GM12878 (cell line): Measurements from ENCODE around the gene MFN2. TPM values are rescaled to one million over a fixed set of nuclear protein-coding genes. Genes with fewer than 3 reads are reported as not detected.

ENCODE experiments used
- ATAC-seq: fragments of 200-7000 bp; cut with Tn5 transposase; 3 replicates; pipeline ENCODE4 v1.9.1; 2020; ENCODE audit warnings: mild to moderate bottlenecking, moderate library complexity
- BruUV-seq: library from RNA; stranded (reverse); fragments of 400-500 nt; replicated peaks from 2 replicates; lab custom pipeline; 2021; lab: Mats Ljungman, UMichigan
- CTCF ChIA-PET: fragments of 300-600 bp; sonication (Branson Sonifier 250); formaldehyde crosslinking; extraction: SDS; loops from one replicate; lab custom pipeline; 2021; ENCODE audit warnings: inconsistent platforms; lab: Yijun Ruan, JAX
- POLR2A ChIA-PET: fragments of 350-600 bp; formaldehyde crosslinking; extraction: SDS; loops from one replicate; lab custom pipeline; 2021; ENCODE audit warnings: inconsistent platforms; lab: Charles Lee
- RAD21 ChIA-PET: fragments of 300-600 bp; sonication (Branson Sonifier 250); formaldehyde crosslinking; loops from one replicate; lab custom pipeline; 2023; ENCODE audit warnings: antibody characterized with exemption; ENCODE audit not compliant: unreplicated experiment; lab: Charles Lee
- SMC1A ChIA-PET: fragments of 300-600 bp; sonication (Branson Sonifier 250); formaldehyde crosslinking; loops from one replicate; lab custom pipeline; 2023; ENCODE audit not compliant: unreplicated experiment, uncharacterized antibody; lab: Charles Lee
- DNase-seq: peaks from one replicate; pipeline ENCODE4 v3.0.0-alpha.2; 2011; ENCODE audit warnings: low read depth, low spot score
- FAIRE-seq: peaks from 3 replicates; lab custom pipeline; 2011; peaks lifted over from hg19 to GRCh38; lab: Jason Lieb, UNC
- H2AFZ ChIP-seq: 2 replicates; pipeline ENCODE4 v1.6.0; 2011; ENCODE audit warnings: low read depth, low read length, control low read depth; ENCODE audit not compliant: control insufficient read depth
- H3K27ac ChIP-seq: 2 replicates; pipeline ENCODE4 v1.5.1; 2011; ENCODE audit warnings: control low read depth; ENCODE audit not compliant: control insufficient read depth, insufficient read depth
- H3K27me3 ChIP-seq, 2 experiments: replicated peaks in 1 of 2; 2 replicates each; pipeline versions ENCODE4 v1.6.0 to v1.6.1; 2011; ENCODE audit warnings: low read length in 1 of 2; ENCODE audit not compliant: control insufficient read depth in 2 of 2, insufficient read depth in 2 of 2
- H3K36me3 ChIP-seq, 2 experiments: 2 replicates each; pipeline ENCODE4 v1.5.1; 2011; ENCODE audit warnings: low read length in 1 of 2; ENCODE audit not compliant: control insufficient read depth in 2 of 2, insufficient read depth in 2 of 2
- H3K4me1 ChIP-seq: 2 replicates; pipeline ENCODE4 v1.6.1; 2011; ENCODE audit warnings: mild to moderate bottlenecking, low read length, moderate library complexity, mixed read lengths; ENCODE audit not compliant: control insufficient read depth, insufficient read depth
- H3K4me2 ChIP-seq: 2 replicates; pipeline ENCODE4 v1.6.0; 2011; ENCODE audit warnings: control low read depth; ENCODE audit not compliant: control insufficient read depth, insufficient read depth
- H3K4me3 ChIP-seq: fragments of 200-600 bp; sonication (generic); 2 replicates; pipeline ENCODE4 v1.5.1; 2016
- H3K79me2 ChIP-seq: 2 replicates; pipeline ENCODE4 v1.6.0; 2011; ENCODE audit warnings: low read length; ENCODE audit not compliant: control insufficient read depth, insufficient read depth
- H3K9ac ChIP-seq: 2 replicates; pipeline ENCODE4 v1.8.0; 2011; ENCODE audit warnings: low read length, control low read depth, mixed read lengths; ENCODE audit not compliant: control insufficient read depth, insufficient read depth
- H3K9me3 ChIP-seq: replicated peaks from 3 replicates; pipeline ENCODE4 v1.5.1; 2011; ENCODE audit warnings: mild to moderate bottlenecking, low read length; ENCODE audit not compliant: control insufficient read depth, insufficient read depth
- H4K20me1 ChIP-seq: 2 replicates; pipeline ENCODE4 v1.6.0; 2011; ENCODE audit not compliant: control insufficient read depth, insufficient read depth
- BCL11A ChIP-seq: IDR thresholded peaks from 2 replicates; pipeline ENCODE4 v1.6.1; 2011; ENCODE audit warnings: low read depth, low read length
- BRCA1 ChIP-seq: IDR thresholded peaks from 2 replicates; pipeline ENCODE4 v1.6.1; 2011; ENCODE audit warnings: low read depth, low read length, improper control_type of control experiment
- CREM ChIP-seq: IDR thresholded peaks from 2 replicates; pipeline ENCODE4 v1.6.1; 2014; ENCODE audit warnings: antibody characterized with exemption, low read depth
- DPF2 ChIP-seq: fragments of 450-650 bp; IDR thresholded peaks from 2 replicates; pipeline ENCODE4 v1.6.1; 2017; ENCODE audit warnings: mild to moderate bottlenecking
- KDM1A ChIP-seq: fragments of 200-600 bp; sonication (generic); IDR thresholded peaks from 2 replicates; pipeline ENCODE4 v1.6.1; 2016; ENCODE audit warnings: borderline replicate concordance
- LARP7 ChIP-seq: fragments of 450-650 bp; IDR thresholded peaks from 2 replicates; pipeline ENCODE4 v1.6.1; 2017; ENCODE audit warnings: mild to moderate bottlenecking
- MTA3 ChIP-seq: IDR thresholded peaks from 2 replicates; pipeline ENCODE4 v1.6.1; 2012; ENCODE audit warnings: low read length, inconsistent platforms, borderline replicate concordance
- RFX5 ChIP-seq: IDR thresholded peaks from 2 replicates; pipeline ENCODE4 v1.6.1; 2011; ENCODE audit warnings: low read depth, low read length, improper control_type of control experiment
- SIN3A ChIP-seq: IDR thresholded peaks from 2 replicates; pipeline ENCODE4 v1.6.1; 2012; ENCODE audit warnings: low read depth, low read length, improper control_type of control experiment
- SIX5 ChIP-seq: IDR thresholded peaks from 2 replicates; pipeline ENCODE4 v1.6.1; 2011; ENCODE audit warnings: mild to moderate bottlenecking, low read depth, low read length, moderate library complexity; ENCODE audit not compliant: severe bottlenecking
- STAT3 ChIP-seq: IDR thresholded peaks from 2 replicates; pipeline ENCODE4 v1.6.1; 2011; ENCODE audit warnings: low read depth, low read length, improper control_type of control experiment
- SUZ12 ChIP-seq: fragments of 200-600 bp; sonication (generic); IDR thresholded peaks from one replicate; pipeline ENCODE4 v1.6.1; 2018; ENCODE audit warnings: antibody characterized with exemption, mild to moderate bottlenecking; ENCODE audit not compliant: unreplicated experiment
- TCF3 ChIP-seq: IDR thresholded peaks from 2 replicates; pipeline ENCODE4 v1.6.1; 2012; ENCODE audit warnings: low read depth, mild to moderate bottlenecking, low read length, borderline replicate concordance; ENCODE audit not compliant: insufficient read depth
- WRNIP1 ChIP-seq: IDR thresholded peaks from 2 replicates; pipeline ENCODE4 v1.6.1; 2011; ENCODE audit warnings: low read depth, low read length, improper control_type of control experiment, borderline replicate concordance
- YY1 ChIP-seq: IDR thresholded peaks from 2 replicates; pipeline ENCODE4 v1.6.1; 2011; ENCODE audit warnings: low read depth, mild to moderate bottlenecking, low read length
- ZBED1 ChIP-seq: IDR thresholded peaks from 2 replicates; pipeline ENCODE4 v1.6.1; 2016; ENCODE audit warnings: borderline replicate concordance
- ZNF384 ChIP-seq: IDR thresholded peaks from 2 replicates; pipeline ENCODE4 v1.6.1; 2012; ENCODE audit warnings: low read depth, mild to moderate bottlenecking, low read length, improper control_type of control experiment, borderline replicate concordance
- WGBS: methylation state at CpG from one replicate; pipeline ENCODE4 v1.1.6; 2016; ENCODE audit warnings: low lambda C conversion rate; ENCODE audit not compliant: insufficient replicate concordance, insufficient coverage; ENCODE audit errors: missing lambda C conversion rate; 5-methylcytosine and 5-hydroxymethylcytosine counted together
- in situ Hi-C: fragments of 300-500 bp; cut with MboI; formaldehyde crosslinking; loops from 9 replicates; pipeline ENCODE4 v1.14.3; 2018; ENCODE audit warnings: mixed read lengths
- intact Hi-C: fragments of 100-400 bp; cut with micrococcal nuclease; formaldehyde crosslinking; loops from one replicate; pipeline ENCODE4 v1.14.2; 2022; ENCODE audit not compliant: unreplicated experiment
- polyA plus RNA-seq, 11 experiments: library from polyadenylated mRNA; depleted of rRNA in 4 of 11; unstranded in 6 of 11; stranded (reverse) in 5 of 11; fragments of >200 nt; fragmentation: Nextera tagmentation in 4 of 11; fragmentation: Illumina TruSeq in 1 of 11; extraction: Ambion mirVana in 4 of 11; extraction: Trizol in 1 of 11; gene quantifications; 1 replicate in 1 of 11; 2 replicates in 10 of 11; pipeline versions ENCODE4 v1.2.1 to v1.2.3, GENCODE V29; 2011 to 2016; ENCODE audit warnings: inconsistent platforms in 2 of 11, missing spikeins in 2 of 11, low read depth in 1 of 11
- total RNA-seq, 4 experiments: library from RNA; depleted of rRNA in 3 of 4; stranded (reverse); fragments of >200 nt in 3 of 4; fragmentation: Illumina TruSeq in 1 of 4; extraction: Trizol in 1 of 4; gene quantifications; 2 replicates each; pipeline versions ENCODE4 v1.2.1 to v1.2.3, GENCODE V29; 2013 to 2021
- TF ChIP-seq, protein P1 (sequence below): IDR thresholded peaks from 2 replicates; pipeline ENCODE4 v1.6.1; 2011; ENCODE audit warnings: borderline replicate concordance, low read depth, mild to moderate bottlenecking, moderate library complexity, low read length; ENCODE audit not compliant: insufficient read depth, poor library complexity, severe bottlenecking
- TF ChIP-seq, protein P2 (sequence below): fragments of 150-350 bp; IDR thresholded peaks from 2 replicates; pipeline ENCODE4 v1.6.1; 2016; ENCODE audit warnings: low read depth, low read length
- TF ChIP-seq, protein P3 (sequence below): fragments of 450-650 bp; IDR thresholded peaks from 2 replicates; pipeline ENCODE4 v1.6.1; 2016; ENCODE audit warnings: mild to moderate bottlenecking

MFN2 gene
- total and polyA plus RNA-seq, 10 of the 15 experiments (the other 5 are each of a cell fraction or from before 2014, with no cell fraction given) = 5.3 to 64.4 (median 48.1) TPM

DNA sequence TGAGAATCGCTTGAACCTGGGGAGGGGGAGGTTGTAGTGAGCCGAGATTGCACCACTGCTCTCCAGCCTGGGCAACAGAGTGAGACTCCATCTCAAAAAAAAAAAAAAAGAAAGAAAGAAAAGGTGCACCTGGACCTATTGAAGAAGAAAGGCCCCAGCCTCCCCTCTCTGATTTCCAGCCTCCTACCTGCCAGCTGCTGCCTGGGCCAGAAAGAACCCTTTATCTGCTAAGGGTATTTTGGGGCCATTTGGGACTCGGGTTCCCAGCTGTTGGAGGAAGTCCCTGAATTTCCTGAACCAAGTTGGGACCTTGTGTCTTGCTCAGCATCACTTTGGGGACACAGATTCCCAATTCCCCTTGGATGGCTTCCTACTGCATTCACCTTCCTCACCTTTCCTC lies 79.0 kb downstream of the MFN2 start:
- H3K9ac ChIP-seq = peak overlapping the region; percentile 49
- H3K27me3 ChIP-seq = no peaks in the 10 kb centered on the region
- peaks cover 22% of the 10 kb centered on the region for H3K79me2 ChIP-seq
- ATAC-seq = no peak
- no peaks in the 10 kb centered on the region for H4K20me1 ChIP-seq
- BruUV-seq = no TSS peak
- intact Hi-C loops (no loop called here), in situ Hi-C loops (loop anchor here (25.0 kb wide), 1 partner anchor 1653 kb away; the partner anchor contains the start of gene PRDM2)
- no peaks in the 10 kb centered on the region for H3K36me3 ChIP-seq
- no peak for FAIRE-seq
- H3K9me3 ChIP-seq = peaks cover 2% of the 10 kb centered on the region; the same call in 2 of the 3 replicates
- SMC1A ChIA-PET = interaction anchor here (0.7 to 8.2 kb wide), 7 partner anchors 10 to 349 kb away, joined by 3 to 68 read pairs (median 5); no protein-coding TSS in a partner anchor
- 3% methylated on average over 3 of the region's 3 CpGs for whole genome bisulfite sequencing
- CTCF ChIA-PET = interaction anchor here (1.4 to 3.6 kb wide), 5 partner anchors 8 to 20 kb away, joined by 4 to 16 read pairs (median 5); no protein-coding TSS in a partner anchor
- no peak for DNase-seq
- POLR2A ChIA-PET = interaction anchor here (0.5 to 11.1 kb wide), 9 partner anchors 7 to 40 kb away, joined by 3 to 134 read pairs (median 4); partner anchors contain the start of gene MIIP
- no peak overlapping the region for H2AFZ ChIP-seq
- RAD21 ChIA-PET = interaction anchor here (0.7 to 5.7 kb wide), 9 partner anchors 7 to 40 kb away, joined by 3 to 34 read pairs (median 8); partner anchors contain the start of gene MIIP
- H3K4me2 ChIP-seq = peak overlapping the region; percentile 81
- peaks cover 63% of the 10 kb centered on the region for H3K4me1 ChIP-seq
- peak overlapping the region; percentile 36; the same call in 1 of the 2 replicates for H3K4me3 ChIP-seq
- H3K27ac ChIP-seq = peak overlapping the region; percentile 62
- TF ChIP-seq CREM (no peak), STAT3 (no peak), BCL11A (0 out of 2 replicates have a peak, but pooled peaks have one; percentile 22), MTA3 (no peak), KDM1A (no peak), LARP7 (no peak), ZBED1 (peak; percentile 48; the same call in 1 of the 2 replicates), DPF2 (no peak), SIN3A (no peak), YY1 (no peak), RFX5 (no peak), ZNF384 (no peak), WRNIP1 (no peak), TCF3 (peak; percentile 81; the same call in 1 of the 2 replicates), BRCA1 (no peak), SIX5 (no peak), SUZ12 (no peak)
- TF ChIP-seq, protein P1, sequence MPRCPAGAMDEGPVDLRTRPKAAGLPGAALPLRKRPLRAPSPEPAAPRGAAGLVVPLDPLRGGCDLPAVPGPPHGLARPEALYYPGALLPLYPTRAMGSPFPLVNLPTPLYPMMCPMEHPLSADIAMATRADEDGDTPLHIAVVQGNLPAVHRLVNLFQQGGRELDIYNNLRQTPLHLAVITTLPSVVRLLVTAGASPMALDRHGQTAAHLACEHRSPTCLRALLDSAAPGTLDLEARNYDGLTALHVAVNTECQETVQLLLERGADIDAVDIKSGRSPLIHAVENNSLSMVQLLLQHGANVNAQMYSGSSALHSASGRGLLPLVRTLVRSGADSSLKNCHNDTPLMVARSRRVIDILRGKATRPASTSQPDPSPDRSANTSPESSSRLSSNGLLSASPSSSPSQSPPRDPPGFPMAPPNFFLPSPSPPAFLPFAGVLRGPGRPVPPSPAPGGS = no peak
- TF ChIP-seq, protein P2, sequence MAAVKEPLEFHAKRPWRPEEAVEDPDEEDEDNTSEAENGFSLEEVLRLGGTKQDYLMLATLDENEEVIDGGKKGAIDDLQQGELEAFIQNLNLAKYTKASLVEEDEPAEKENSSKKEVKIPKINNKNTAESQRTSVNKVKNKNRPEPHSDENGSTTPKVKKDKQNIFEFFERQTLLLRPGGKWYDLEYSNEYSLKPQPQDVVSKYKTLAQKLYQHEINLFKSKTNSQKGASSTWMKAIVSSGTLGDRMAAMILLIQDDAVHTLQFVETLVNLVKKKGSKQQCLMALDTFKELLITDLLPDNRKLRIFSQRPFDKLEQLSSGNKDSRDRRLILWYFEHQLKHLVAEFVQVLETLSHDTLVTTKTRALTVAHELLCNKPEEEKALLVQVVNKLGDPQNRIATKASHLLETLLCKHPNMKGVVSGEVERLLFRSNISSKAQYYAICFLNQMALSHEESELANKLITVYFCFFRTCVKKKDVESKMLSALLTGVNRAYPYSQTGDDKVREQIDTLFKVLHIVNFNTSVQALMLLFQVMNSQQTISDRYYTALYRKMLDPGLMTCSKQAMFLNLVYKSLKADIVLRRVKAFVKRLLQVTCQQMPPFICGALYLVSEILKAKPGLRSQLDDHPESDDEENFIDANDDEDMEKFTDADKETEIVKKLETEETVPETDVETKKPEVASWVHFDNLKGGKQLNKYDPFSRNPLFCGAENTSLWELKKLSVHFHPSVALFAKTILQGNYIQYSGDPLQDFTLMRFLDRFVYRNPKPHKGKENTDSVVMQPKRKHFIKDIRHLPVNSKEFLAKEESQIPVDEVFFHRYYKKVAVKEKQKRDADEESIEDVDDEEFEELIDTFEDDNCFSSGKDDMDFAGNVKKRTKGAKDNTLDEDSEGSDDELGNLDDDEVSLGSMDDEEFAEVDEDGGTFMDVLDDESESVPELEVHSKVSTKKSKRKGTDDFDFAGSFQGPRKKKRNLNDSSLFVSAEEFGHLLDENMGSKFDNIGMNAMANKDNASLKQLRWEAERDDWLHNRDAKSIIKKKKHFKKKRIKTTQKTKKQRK = no peak
- TF ChIP-seq, protein P3, sequence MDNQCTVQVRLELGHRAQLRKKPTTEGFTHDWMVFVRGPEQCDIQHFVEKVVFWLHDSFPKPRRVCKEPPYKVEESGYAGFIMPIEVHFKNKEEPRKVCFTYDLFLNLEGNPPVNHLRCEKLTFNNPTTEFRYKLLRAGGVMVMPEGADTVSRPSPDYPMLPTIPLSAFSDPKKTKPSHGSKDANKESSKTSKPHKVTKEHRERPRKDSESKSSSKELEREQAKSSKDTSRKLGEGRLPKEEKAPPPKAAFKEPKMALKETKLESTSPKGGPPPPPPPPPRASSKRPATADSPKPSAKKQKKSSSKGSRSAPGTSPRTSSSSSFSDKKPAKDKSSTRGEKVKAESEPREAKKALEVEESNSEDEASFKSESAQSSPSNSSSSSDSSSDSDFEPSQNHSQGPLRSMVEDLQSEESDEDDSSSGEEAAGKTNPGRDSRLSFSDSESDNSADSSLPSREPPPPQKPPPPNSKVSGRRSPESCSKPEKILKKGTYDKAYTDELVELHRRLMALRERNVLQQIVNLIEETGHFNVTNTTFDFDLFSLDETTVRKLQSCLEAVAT = no peak
